ENCODE measurements around the gene WDR26.

The WDR26 gene

GRCh38 chr1:224448453-224449017, 13.9 kb upstream of the WDR26 start:
- H3K18ac ChIP-seq (ENCODE audit: low read length), result no peak overlapping the region
- H3K23ac ChIP-seq (ENCODE audit: low read depth, low read length, poor library complexity), result no peak overlapping the region
- H4K91ac ChIP-seq (ENCODE audit: low read depth, low read length, poor library complexity), result no peak overlapping the region
- no peak overlapping the region for H2BK120ac ChIP-seq (ENCODE audit: low read depth, low read length)
- no peak overlapping the region for H2AFZ ChIP-seq (ENCODE audit: low read length)
- H3K27me3 ChIP-seq (ENCODE audit: control insufficient read depth in 3 of 3, insufficient read depth in 3 of 3, low read depth in 1 of 3, low read length in 3 of 3), result no peaks in the 10 kb centered on the region
- H3K14ac ChIP-seq (ENCODE audit: low read length), result no peak overlapping the region
- WGBS, 2 donors (ENCODE audit: extremely low coverage in 2 of 2, insufficient read length in 2 of 2, insufficient replicate concordance in 1 of 2), result no CpG with 5 or more reads among the region's 8 CpGs
- no peaks in the 10 kb centered on the region for H3K9me3 ChIP-seq (replicated peaks in 1 of 2; ENCODE audit: control insufficient read depth in 2 of 2, insufficient read depth in 1 of 2, low read depth in 1 of 2, low read length in 2 of 2)
- H2BK12ac ChIP-seq (ENCODE audit: low read length), result no peak overlapping the region
- no peak overlapping the region for H4K8ac ChIP-seq (ENCODE audit: low read depth, low read length)
- no peak overlapping the region for H2AK5ac ChIP-seq (ENCODE audit: low read depth, low read length)
- no peak overlapping the region for H3K4me3 ChIP-seq (ENCODE audit: low read length in 2 of 2)
- H3K9ac ChIP-seq (ENCODE audit: low read depth, low read length, poor library complexity), result no peak overlapping the region
- no peak for DNase-seq (ENCODE audit: low spot score)
- no peak overlapping the region for H3K27ac ChIP-seq (replicated peaks; ENCODE audit: low read length)
- no peak overlapping the region for H2BK5ac ChIP-seq (ENCODE audit: low read length)
- H2BK15ac ChIP-seq (ENCODE audit: low read length), result no peak overlapping the region
- peaks cover 0 to 4% of the 10 kb centered on the region in 2 donors for H3K4me1 ChIP-seq (ENCODE audit: control insufficient read depth in 2 of 2, insufficient read depth in 1 of 2, low read depth in 1 of 2, low read length in 2 of 2)
- H3K4ac ChIP-seq (ENCODE audit: low read length), result no peak overlapping the region
- no peaks in the 10 kb centered on the region for H3K36me3 ChIP-seq (replicated peaks in 1 of 2; ENCODE audit: control insufficient read depth in 2 of 2, insufficient read depth in 2 of 2, low read length in 2 of 2)
- H3K79me1 ChIP-seq (ENCODE audit: low read depth, low read length), result no peaks in the 10 kb centered on the region
- no peak overlapping the region for H3K4me2 ChIP-seq (ENCODE audit: insufficient read depth, low read length, poor library complexity, severe bottlenecking)

GRCh38 chr1:224447971-224448370, 13.4 kb upstream of the WDR26 start:
- H3K9ac ChIP-seq (ENCODE audit: low read depth, low read length, poor library complexity), result no peak overlapping the region
- no peak overlapping the region for H3K4me2 ChIP-seq (ENCODE audit: insufficient read depth, low read length, poor library complexity, severe bottlenecking)
- H4K91ac ChIP-seq (ENCODE audit: low read depth, low read length, poor library complexity), result no peak overlapping the region
- no peak overlapping the region for H3K23ac ChIP-seq (ENCODE audit: low read depth, low read length, poor library complexity)
- H3K79me1 ChIP-seq (ENCODE audit: low read depth, low read length), result no peaks in the 10 kb centered on the region
- no peaks in the 10 kb centered on the region for H3K27me3 ChIP-seq (ENCODE audit: control insufficient read depth in 3 of 3, insufficient read depth in 3 of 3, low read depth in 1 of 3, low read length in 3 of 3)
- H3K27ac ChIP-seq (replicated peaks; ENCODE audit: low read length), result no peak overlapping the region
- no peak overlapping the region for H2AFZ ChIP-seq (ENCODE audit: low read length)
- no peaks in the 10 kb centered on the region for H3K9me3 ChIP-seq (replicated peaks in 1 of 2; ENCODE audit: control insufficient read depth in 2 of 2, insufficient read depth in 1 of 2, low read depth in 1 of 2, low read length in 2 of 2)
- H2AK5ac ChIP-seq (ENCODE audit: low read depth, low read length), result no peak overlapping the region
- H3K18ac ChIP-seq (ENCODE audit: low read length), result no peak overlapping the region
- peaks cover 0 to 4% of the 10 kb centered on the region in 2 donors for H3K4me1 ChIP-seq (ENCODE audit: control insufficient read depth in 2 of 2, insufficient read depth in 1 of 2, low read depth in 1 of 2, low read length in 2 of 2)
- no peak overlapping the region for H2BK12ac ChIP-seq (ENCODE audit: low read length)
- WGBS, 2 donors (ENCODE audit: extremely low coverage in 2 of 2, insufficient read length in 2 of 2, insufficient replicate concordance in 1 of 2), result no CpG with 5 or more reads among the region's 3 CpGs
- H3K14ac ChIP-seq (ENCODE audit: low read length), result no peak overlapping the region
- no peak overlapping the region for H3K4ac ChIP-seq (ENCODE audit: low read length)
- DNase-seq (ENCODE audit: low spot score), result no peak
- H4K8ac ChIP-seq (ENCODE audit: low read depth, low read length), result no peak overlapping the region
- no peaks in the 10 kb centered on the region for H3K36me3 ChIP-seq (replicated peaks in 1 of 2; ENCODE audit: control insufficient read depth in 2 of 2, insufficient read depth in 2 of 2, low read length in 2 of 2)
- no peak overlapping the region for H2BK15ac ChIP-seq (ENCODE audit: low read length)
- no peak overlapping the region for H2BK5ac ChIP-seq (ENCODE audit: low read length)
- no peak overlapping the region for H3K4me3 ChIP-seq (ENCODE audit: low read length in 2 of 2)
- H2BK120ac ChIP-seq (ENCODE audit: low read depth, low read length), result no peak overlapping the region

GRCh38 chr1:224447251-224447650, 12.7 kb upstream of the WDR26 start:
- H3K18ac ChIP-seq (ENCODE audit: low read length), result no peak overlapping the region
- H3K23ac ChIP-seq (ENCODE audit: low read depth, low read length, poor library complexity), result no peak overlapping the region
- H3K27me3 ChIP-seq (ENCODE audit: control insufficient read depth in 3 of 3, insufficient read depth in 3 of 3, low read depth in 1 of 3, low read length in 3 of 3), result no peaks in the 10 kb centered on the region
- peaks cover 0 to 3% of the 10 kb centered on the region in 2 donors for H3K36me3 ChIP-seq (replicated peaks in 1 of 2; ENCODE audit: control insufficient read depth in 2 of 2, insufficient read depth in 2 of 2, low read length in 2 of 2)
- H3K79me1 ChIP-seq (ENCODE audit: low read depth, low read length), result no peaks in the 10 kb centered on the region
- peaks cover 0 to 4% of the 10 kb centered on the region in 2 donors for H3K4me1 ChIP-seq (ENCODE audit: control insufficient read depth in 2 of 2, insufficient read depth in 1 of 2, low read depth in 1 of 2, low read length in 2 of 2)
- H2BK120ac ChIP-seq (ENCODE audit: low read depth, low read length), result no peak overlapping the region
- H3K4me3 ChIP-seq (ENCODE audit: low read length in 2 of 2), result no peak overlapping the region
- no peak overlapping the region for H3K9ac ChIP-seq (ENCODE audit: low read depth, low read length, poor library complexity)
- WGBS, 2 donors (ENCODE audit: extremely low coverage in 2 of 2, insufficient read length in 2 of 2, insufficient replicate concordance in 1 of 2), result no CpG with 5 or more reads among the region's 2 CpGs
- no peak overlapping the region for H4K8ac ChIP-seq (ENCODE audit: low read depth, low read length)
- no peak overlapping the region for H2AFZ ChIP-seq (ENCODE audit: low read length)
- no peak overlapping the region for H3K27ac ChIP-seq (replicated peaks; ENCODE audit: low read length)
- DNase-seq (ENCODE audit: low spot score), result no peak
- H3K4me2 ChIP-seq (ENCODE audit: insufficient read depth, low read length, poor library complexity, severe bottlenecking), result no peak overlapping the region
- no peak overlapping the region for H4K91ac ChIP-seq (ENCODE audit: low read depth, low read length, poor library complexity)
- H2BK12ac ChIP-seq (ENCODE audit: low read length), result no peak overlapping the region
- H2BK15ac ChIP-seq (ENCODE audit: low read length), result no peak overlapping the region
- no peak overlapping the region for H2BK5ac ChIP-seq (ENCODE audit: low read length)
- no peak overlapping the region for H3K14ac ChIP-seq (ENCODE audit: low read length)
- H3K9me3 ChIP-seq (replicated peaks in 1 of 2; ENCODE audit: control insufficient read depth in 2 of 2, insufficient read depth in 1 of 2, low read depth in 1 of 2, low read length in 2 of 2), result no peaks in the 10 kb centered on the region
- H2AK5ac ChIP-seq (ENCODE audit: low read depth, low read length), result no peak overlapping the region
- H3K4ac ChIP-seq (ENCODE audit: low read length), result no peak overlapping the region

GRCh38 chr1:224438989-224439388, 4.4 kb upstream of the WDR26 start:
- no CpG with 5 or more reads among the region's 7 CpGs for WGBS, 2 donors (ENCODE audit: extremely low coverage in 2 of 2, insufficient read length in 2 of 2, insufficient replicate concordance in 1 of 2)
- no peak overlapping the region for H3K27ac ChIP-seq (replicated peaks; ENCODE audit: low read length)
- DNase-seq (ENCODE audit: low spot score), result no peak

More at GRCh38 chr1:224438989-224439388, 4.4 kb upstream of the WDR26 start:
- H3K27me3 ChIP-seq (ENCODE audit: control insufficient read depth in 3 of 3, insufficient read depth in 3 of 3, low read depth in 1 of 3, low read length in 3 of 3), result no peaks in the 10 kb centered on the region
- no peak overlapping the region for H2BK15ac ChIP-seq (ENCODE audit: low read length)
- no peak overlapping the region for H3K4me2 ChIP-seq (ENCODE audit: insufficient read depth, low read length, poor library complexity, severe bottlenecking)
- H3K4ac ChIP-seq (ENCODE audit: low read length), result no peak overlapping the region
- no peak overlapping the region for H4K8ac ChIP-seq (ENCODE audit: low read depth, low read length)
- H3K18ac ChIP-seq (ENCODE audit: low read length), result no peak overlapping the region
- no peak overlapping the region for H2BK120ac ChIP-seq (ENCODE audit: low read depth, low read length)
- no peaks in the 10 kb centered on the region for H3K9me3 ChIP-seq (replicated peaks in 1 of 2; ENCODE audit: control insufficient read depth in 2 of 2, insufficient read depth in 1 of 2, low read depth in 1 of 2, low read length in 2 of 2)
- H3K4me1 ChIP-seq (ENCODE audit: control insufficient read depth in 2 of 2, insufficient read depth in 1 of 2, low read depth in 1 of 2, low read length in 2 of 2), result peaks cover 6% of the 10 kb centered on the region in 2 donors
- peaks cover 3% of the 10 kb centered on the region for H3K79me1 ChIP-seq (ENCODE audit: low read depth, low read length)
- no peak overlapping the region for H3K14ac ChIP-seq (ENCODE audit: low read length)
- no peak overlapping the region for H4K91ac ChIP-seq (ENCODE audit: low read depth, low read length, poor library complexity)
- no peak overlapping the region for H2AK5ac ChIP-seq (ENCODE audit: low read depth, low read length)
- H3K9ac ChIP-seq (ENCODE audit: low read depth, low read length, poor library complexity), result no peak overlapping the region
- H3K23ac ChIP-seq (ENCODE audit: low read depth, low read length, poor library complexity), result no peak overlapping the region
- H3K4me3 ChIP-seq (ENCODE audit: low read length in 2 of 2), result no peak overlapping the region
- peaks cover 0 to 13% of the 10 kb centered on the region in 2 donors for H3K36me3 ChIP-seq (replicated peaks in 1 of 2; ENCODE audit: control insufficient read depth in 2 of 2, insufficient read depth in 2 of 2, low read length in 2 of 2)
- no peak overlapping the region for H2AFZ ChIP-seq (ENCODE audit: low read length)
- no peak overlapping the region for H2BK12ac ChIP-seq (ENCODE audit: low read length)
- no peak overlapping the region for H2BK5ac ChIP-seq (ENCODE audit: low read length)

Measured in neuronal stem cell (in vitro differentiated cells).